ENCODE data around the gene ZNF831. TPM values are rescaled to one million over a fixed set of nuclear protein-coding genes. Genes with fewer than 3 reads are reported as not detected.

Gene ZNF831
- total and polyA plus RNA-seq, 3 donors from 2014 or later = 0.99 to 4.8 (median 4.0) TPM

DNA sequence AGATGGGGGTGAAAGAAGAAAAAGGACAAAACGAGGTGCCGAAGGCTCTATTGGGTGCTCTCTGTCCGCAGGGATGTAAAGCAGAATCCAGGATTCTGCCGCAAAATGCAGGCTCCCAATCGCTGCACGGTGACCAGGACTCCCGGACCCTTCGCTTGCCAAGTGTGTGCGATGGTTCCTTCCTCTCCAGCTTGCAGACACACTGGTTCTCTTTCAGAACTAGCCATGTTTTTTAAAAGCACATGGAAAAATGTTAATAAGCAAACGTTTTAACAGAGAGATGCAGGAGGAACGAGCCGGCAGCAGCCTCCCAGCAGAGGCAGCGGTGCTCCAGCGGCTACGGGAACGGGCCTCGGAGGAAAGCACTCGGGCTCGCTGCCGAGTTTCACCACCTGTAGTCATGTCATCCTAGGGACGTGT lies 59.6 kb downstream of the ZNF831 start:
- H3K36me3 ChIP-seq (ENCODE audit: low read depth, missing control alignments) = no peaks in the 10 kb centered on the region
- intact Hi-C loops (cut with DNase I; ENCODE audit: low total_unique reads) = loop anchor here (5.0 kb wide), 1 partner anchor 136 kb away; no protein-coding TSS in a partner anchor

DNA sequence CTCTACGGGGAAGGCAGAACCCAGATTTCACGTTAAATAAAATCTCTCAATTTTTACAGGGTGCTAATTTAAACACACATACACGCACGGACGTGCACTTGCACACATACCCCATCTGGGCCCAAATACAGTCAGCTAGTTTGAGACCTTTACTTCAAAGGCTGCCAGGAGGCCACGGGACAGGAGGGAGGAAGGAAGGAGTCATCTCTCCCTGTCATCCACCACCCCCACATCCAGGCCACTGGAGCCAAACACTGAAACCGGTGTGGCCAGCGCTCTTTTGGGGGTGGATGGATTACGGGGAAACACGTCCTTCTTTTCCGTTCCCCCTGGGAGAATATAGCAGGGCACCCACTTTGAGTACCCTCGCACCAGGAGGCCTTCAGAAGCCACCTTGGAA lies 60.1 kb downstream of the ZNF831 start:
- H3K27ac ChIP-seq = no peak overlapping the region
- H3K27me3 ChIP-seq = no peaks in the 10 kb centered on the region
- H3K4me3 ChIP-seq = peak overlapping the region in 1 of 2 donors; percentile 64
- H3K4me1 ChIP-seq = peaks cover 16% of the 10 kb centered on the region
- 47 to 48% methylated on average over 12 of the region's 12 CpGs for WGBS, 2 donors
- intact Hi-C loops (cut with DNase I; ENCODE audit: low total_unique reads) = loop anchor here (5.0 kb wide), 1 partner anchor 136 kb away; no protein-coding TSS in a partner anchor
- no peaks in the 10 kb centered on the region for H3K36me3 ChIP-seq (ENCODE audit: low read depth, missing control alignments)
- H3K9me3 ChIP-seq = no peaks in the 10 kb centered on the region
- no peak for TF ChIP-seq POLR2A (IDR thresholded peaks at IDR 0.05)
- TF ChIP-seq, protein P1, sequence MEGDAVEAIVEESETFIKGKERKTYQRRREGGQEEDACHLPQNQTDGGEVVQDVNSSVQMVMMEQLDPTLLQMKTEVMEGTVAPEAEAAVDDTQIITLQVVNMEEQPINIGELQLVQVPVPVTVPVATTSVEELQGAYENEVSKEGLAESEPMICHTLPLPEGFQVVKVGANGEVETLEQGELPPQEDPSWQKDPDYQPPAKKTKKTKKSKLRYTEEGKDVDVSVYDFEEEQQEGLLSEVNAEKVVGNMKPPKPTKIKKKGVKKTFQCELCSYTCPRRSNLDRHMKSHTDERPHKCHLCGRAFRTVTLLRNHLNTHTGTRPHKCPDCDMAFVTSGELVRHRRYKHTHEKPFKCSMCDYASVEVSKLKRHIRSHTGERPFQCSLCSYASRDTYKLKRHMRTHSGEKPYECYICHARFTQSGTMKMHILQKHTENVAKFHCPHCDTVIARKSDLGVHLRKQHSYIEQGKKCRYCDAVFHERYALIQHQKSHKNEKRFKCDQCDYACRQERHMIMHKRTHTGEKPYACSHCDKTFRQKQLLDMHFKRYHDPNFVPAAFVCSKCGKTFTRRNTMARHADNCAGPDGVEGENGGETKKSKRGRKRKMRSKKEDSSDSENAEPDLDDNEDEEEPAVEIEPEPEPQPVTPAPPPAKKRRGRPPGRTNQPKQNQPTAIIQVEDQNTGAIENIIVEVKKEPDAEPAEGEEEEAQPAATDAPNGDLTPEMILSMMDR (IDR thresholded peaks at IDR 0.05) = no peak
- no peak for DNase-seq

More for the DNA sequence above, 59.6 kb downstream of the ZNF831 start:
- no peak for TF ChIP-seq POLR2A (IDR thresholded peaks at IDR 0.05)
- TF ChIP-seq, protein P1 (IDR thresholded peaks at IDR 0.05) = no peak
- Histone ChIP-seq H3K9me3 (no peaks in the 10 kb centered on the region), H3K27ac (no peak overlapping the region), H3K4me3 (peak overlapping the region; percentile 41 to 64), H3K4me1 (peaks cover 16% of the 10 kb centered on the region), H3K27me3 (no peaks in the 10 kb centered on the region)
- WGBS, 2 donors = 3 to 5% methylated on average over 19 to 21 of the region's 21 CpGs
- no peak for DNase-seq

DNA sequence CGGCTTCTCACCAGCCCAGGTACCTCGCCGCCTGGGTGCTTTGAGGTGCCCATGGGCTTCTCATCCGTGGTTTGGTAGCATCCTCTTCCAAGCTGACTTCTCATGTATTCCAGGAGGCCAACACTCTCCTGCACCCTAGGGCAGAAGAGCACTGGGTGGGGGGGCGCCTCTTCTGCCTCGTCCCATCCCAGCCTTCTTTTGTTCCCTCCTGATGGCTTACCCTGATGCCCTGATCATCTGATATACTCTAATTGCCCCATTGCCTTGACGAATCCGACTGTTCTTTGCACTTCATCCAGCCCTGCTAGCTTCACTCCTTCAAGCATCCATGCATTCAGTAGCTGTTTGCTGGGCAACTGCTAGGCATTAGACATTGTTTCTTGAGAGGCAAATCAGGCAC lies 60.6 kb downstream of the ZNF831 start:
- TF ChIP-seq POLR2A (IDR thresholded peaks at IDR 0.05) = no peak
- TF ChIP-seq, protein P1 (IDR thresholded peaks at IDR 0.05) = no peak
- H3K4me1 ChIP-seq = peaks cover 16% of the 10 kb centered on the region
- no peak overlapping the region for H3K4me3 ChIP-seq
- no peaks in the 10 kb centered on the region for H3K36me3 ChIP-seq (ENCODE audit: low read depth, missing control alignments)
- WGBS, 2 donors = 75 to 86% methylated on average over 8 of the region's 8 CpGs
- no peak for DNase-seq
- no peaks in the 10 kb centered on the region for H3K27me3 ChIP-seq
- no peaks in the 10 kb centered on the region for H3K9me3 ChIP-seq
- H3K27ac ChIP-seq = no peak overlapping the region
- intact Hi-C loops (cut with DNase I; ENCODE audit: low total_unique reads) = loop anchor here (5.0 kb wide), 1 partner anchor 137 kb away; no protein-coding TSS in a partner anchor

DNA sequence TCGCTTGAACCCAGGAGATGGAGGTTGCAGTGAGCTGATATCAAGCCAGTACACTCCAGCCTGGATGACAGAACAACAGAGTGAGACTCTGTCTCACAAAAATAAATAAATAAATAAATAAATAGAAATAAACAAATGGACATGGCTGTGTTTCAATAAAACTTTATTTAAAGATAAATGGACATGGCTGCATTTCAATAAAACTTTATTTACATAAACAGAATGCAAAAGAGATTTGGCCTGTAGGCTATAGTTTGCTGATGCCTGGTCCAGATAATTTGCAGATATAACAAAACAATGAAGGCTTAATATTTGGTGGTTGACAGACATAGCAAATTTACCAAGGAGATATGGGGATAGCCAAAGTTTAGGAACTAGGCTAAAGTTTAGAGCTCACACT lies 66.8 kb downstream of the ZNF831 start:
- H3K4me1 ChIP-seq = no peaks in the 10 kb centered on the region
- no peaks in the 10 kb centered on the region for H3K36me3 ChIP-seq (ENCODE audit: low read depth, missing control alignments)
- H3K27me3 ChIP-seq = no peaks in the 10 kb centered on the region
- no peak overlapping the region for H3K27ac ChIP-seq
- H3K9me3 ChIP-seq = no peaks in the 10 kb centered on the region
- WGBS, 2 donors = 97 to 100% methylated on average over 1 of the region's 1 CpG
- intact Hi-C loops (cut with DNase I; ENCODE audit: low total_unique reads) = no loop called here
- DNase-seq = no peak
- H3K4me3 ChIP-seq = no peak overlapping the region
- TF ChIP-seq POLR2A (IDR thresholded peaks at IDR 0.05) = no peak
- TF ChIP-seq, protein P1 (IDR thresholded peaks at IDR 0.05) = no peak

DNA sequence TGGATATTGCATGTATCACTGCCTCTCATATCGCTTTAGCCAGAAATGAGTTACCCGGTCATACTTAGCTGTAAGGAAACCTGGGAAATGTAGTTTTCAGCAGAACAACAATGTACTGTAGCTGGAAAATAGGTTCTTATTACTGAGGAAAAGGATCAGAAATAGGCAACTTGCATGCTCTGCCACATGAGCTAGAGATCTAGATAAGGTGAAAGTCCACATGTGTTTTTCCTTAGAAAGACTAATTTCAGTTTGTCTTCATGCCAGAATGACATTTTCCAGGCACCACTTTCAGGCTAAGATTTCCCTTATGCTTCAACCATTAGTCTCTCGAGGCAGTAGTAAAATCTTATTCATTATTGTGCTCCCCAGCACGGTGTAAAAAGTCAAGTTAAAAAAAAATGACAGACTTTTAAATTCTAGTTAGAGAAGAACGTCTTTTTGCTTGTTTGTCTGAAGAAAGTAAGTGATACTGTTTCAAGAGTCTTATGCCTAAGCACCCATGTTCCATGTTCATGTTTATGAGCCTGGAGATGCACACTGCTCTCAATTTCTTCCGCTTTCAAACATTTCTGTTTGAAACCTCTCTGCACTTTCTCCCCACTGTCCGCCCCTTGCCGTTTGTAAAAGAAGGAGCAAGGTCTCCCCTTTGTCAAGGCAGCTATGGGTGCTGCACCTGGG lies 67.6 kb downstream of the ZNF831 start:
- no peak overlapping the region for H3K27ac ChIP-seq
- intact Hi-C loops (cut with DNase I; ENCODE audit: low total_unique reads) = no loop called here
- TF ChIP-seq POLR2A (IDR thresholded peaks at IDR 0.05) = no peak
- TF ChIP-seq, protein P1 (IDR thresholded peaks at IDR 0.05) = no peak
- no peaks in the 10 kb centered on the region for H3K27me3 ChIP-seq
- H3K4me3 ChIP-seq = no peak overlapping the region
- no peaks in the 10 kb centered on the region for H3K4me1 ChIP-seq
- no peaks in the 10 kb centered on the region for H3K9me3 ChIP-seq
- DNase-seq = no peak
- H3K36me3 ChIP-seq (ENCODE audit: low read depth, missing control alignments) = no peaks in the 10 kb centered on the region
- 59 to 61% methylated on average over 8 of the region's 8 CpGs for WGBS, 2 donors
